ENCODE data around the gene KRT25.

The KRT25 gene

GRCh38 chr17:40755231-40755630, at the start of gene KRT25:
TSS of gene KRT25 (minus strand) at chr17:40755331. CDS start at chr17:40755271, 60 bp downstream.
- DNase-seq = no peak

- DNase-seq = peak; percentile 76
Observed at GRCh38 chr17:40803617-40804082, 48.5 kb upstream of the KRT25 start.

GRCh38 chr17:40801157-40801556, 46.0 kb upstream of the KRT25 start:
- no peak for DNase-seq

GRCh38 chr17:40800381-40800780, 45.2 kb upstream of the KRT25 start:
- no peak for DNase-seq

GRCh38 chr17:40799859-40800258, 44.7 kb upstream of the KRT25 start, which contains the start of gene KRT28:
TSS of gene KRT28 (minus strand) at chr17:40799959. CDS start at chr17:40799893, 66 bp downstream.
- DNase-seq = no peak

- DNase-seq = no peak
Observed at GRCh38 chr17:40796846-40797245, 41.7 kb upstream of the KRT25 start.

GRCh38 chr17:40795019-40795667, 40.0 kb upstream of the KRT25 start:
- no peak for DNase-seq

GRCh38 chr17:40794466-40794865, 39.3 kb upstream of the KRT25 start:
- no peak for DNase-seq

GRCh38 chr17:40793832-40794231, 38.7 kb upstream of the KRT25 start:
- DNase-seq = no peak

- DNase-seq = no peak
Observed at GRCh38 chr17:40791787-40792436, 36.8 kb upstream of the KRT25 start.

- DNase-seq = no peak
Observed at GRCh38 chr17:40791111-40791510, 36.0 kb upstream of the KRT25 start.

- no peak for DNase-seq
Observed at GRCh38 chr17:40782450-40782849, 27.3 kb upstream of the KRT25 start, which contains the start of gene KRT27. TSS of gene KRT27 (minus strand) at chr17:40782550. CDS start at chr17:40782493, 57 bp downstream.

- DNase-seq = peak; percentile 25
Observed at GRCh38 chr17:40779181-40779909, 24.2 kb upstream of the KRT25 start.

GRCh38 chr17:40778461-40778860, 23.3 kb upstream of the KRT25 start:
- no peak for DNase-seq

- DNase-seq = no peak
Observed at GRCh38 chr17:40777971-40778370, 22.8 kb upstream of the KRT25 start.

GRCh38 chr17:40777459-40777858, 22.3 kb upstream of the KRT25 start:
- DNase-seq = no peak

GRCh38 chr17:40775945-40776344, 20.8 kb upstream of the KRT25 start:
- no peak for DNase-seq

GRCh38 chr17:40772101-40772500, 17.0 kb upstream of the KRT25 start, which contains the start of gene KRT26:
TSS of gene KRT26 (minus strand) at chr17:40772201. CDS start at chr17:40772113, 88 bp downstream.
- no peak for DNase-seq

- DNase-seq = no peak
Observed at GRCh38 chr17:40765657-40766056, 10.5 kb upstream of the KRT25 start.

GRCh38 chr17:40763752-40764151, 8.6 kb upstream of the KRT25 start:
- no peak for DNase-seq

GRCh38 chr17:40760105-40761016, 5.2 kb upstream of the KRT25 start:
- no peak for DNase-seq

- DNase-seq = no peak
Observed at GRCh38 chr17:40753804-40754203, 1.3 kb downstream of the KRT25 start.

Measured in stimulated activated CD4-positive, alpha-beta T cell treated with anti-CD3 and anti-CD28 coated beads, Interleukin-4, amount 100 ng/mL, for 1 hour (primary cell).